ENCODE measurements around the gene SLC12A1.

SLC12A1 gene

DNA sequence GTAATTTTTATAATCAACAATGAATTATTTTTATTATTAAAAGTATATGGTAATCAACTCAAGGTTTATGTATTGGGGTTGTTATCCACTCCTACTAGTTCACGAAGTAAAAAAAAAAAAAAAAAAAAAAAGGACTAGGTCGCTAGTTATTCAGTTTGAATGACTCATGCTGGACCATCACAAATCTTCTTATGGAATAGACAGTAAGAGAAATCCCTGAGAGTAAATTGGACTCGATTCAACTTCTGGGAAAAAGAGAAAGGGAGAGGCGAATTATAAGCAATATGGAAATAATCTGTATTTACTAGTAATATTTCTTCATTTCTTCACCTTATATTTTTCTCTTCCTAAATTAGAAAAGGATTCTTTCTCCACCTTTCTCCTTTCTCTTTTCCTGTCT is 30.0 kb upstream of the SLC12A1 start:
- Histone ChIP-seq H2AFZ (ENCODE audit: low read depth, low read length) (no peak overlapping the region), H3K9me3 (ENCODE audit: insufficient read depth, low read length, severe bottlenecking) (peaks cover 5% of the 10 kb centered on the region), H3K79me2 (ENCODE audit: insufficient read depth, low read length) (peaks cover 29% of the 10 kb centered on the region), H3K9ac (ENCODE audit: low read depth, low read length) (no peak overlapping the region), H3K4me3 (ENCODE audit: low read depth in 1 of 2, low read length in 2 of 2) (no peak overlapping the region), H3K27ac (ENCODE audit: low read length) (no peak overlapping the region), H3K4me2 (ENCODE audit: insufficient read depth, low read length) (no peak overlapping the region), H3K27me3 (ENCODE audit: insufficient read depth, low read length, poor library complexity) (no peaks in the 10 kb centered on the region), H3K36me3 (ENCODE audit: insufficient read depth, low read length) (no peaks in the 10 kb centered on the region), H4K20me1 (ENCODE audit: insufficient read depth, low read length) (no peaks in the 10 kb centered on the region), H3K4me1 (ENCODE audit: insufficient read depth, low read length) (peaks cover 9% of the 10 kb centered on the region; the same call in 1 of the 2 replicates)
- TF ChIP-seq EZH2 (IDR thresholded peaks at IDR 0.05; ENCODE audit: borderline replicate concordance, low read depth, low read length, severe bottlenecking): no peak
- TF ChIP-seq, protein P1, sequence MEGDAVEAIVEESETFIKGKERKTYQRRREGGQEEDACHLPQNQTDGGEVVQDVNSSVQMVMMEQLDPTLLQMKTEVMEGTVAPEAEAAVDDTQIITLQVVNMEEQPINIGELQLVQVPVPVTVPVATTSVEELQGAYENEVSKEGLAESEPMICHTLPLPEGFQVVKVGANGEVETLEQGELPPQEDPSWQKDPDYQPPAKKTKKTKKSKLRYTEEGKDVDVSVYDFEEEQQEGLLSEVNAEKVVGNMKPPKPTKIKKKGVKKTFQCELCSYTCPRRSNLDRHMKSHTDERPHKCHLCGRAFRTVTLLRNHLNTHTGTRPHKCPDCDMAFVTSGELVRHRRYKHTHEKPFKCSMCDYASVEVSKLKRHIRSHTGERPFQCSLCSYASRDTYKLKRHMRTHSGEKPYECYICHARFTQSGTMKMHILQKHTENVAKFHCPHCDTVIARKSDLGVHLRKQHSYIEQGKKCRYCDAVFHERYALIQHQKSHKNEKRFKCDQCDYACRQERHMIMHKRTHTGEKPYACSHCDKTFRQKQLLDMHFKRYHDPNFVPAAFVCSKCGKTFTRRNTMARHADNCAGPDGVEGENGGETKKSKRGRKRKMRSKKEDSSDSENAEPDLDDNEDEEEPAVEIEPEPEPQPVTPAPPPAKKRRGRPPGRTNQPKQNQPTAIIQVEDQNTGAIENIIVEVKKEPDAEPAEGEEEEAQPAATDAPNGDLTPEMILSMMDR (IDR thresholded peaks at IDR 0.05; ENCODE audit: borderline replicate concordance, extremely low read depth, low read length, poor library complexity, severe bottlenecking): no peak
- DNase-seq (no peak), ATAC-seq (ENCODE audit: insufficient read depth, low read depth) (no peak)

DNA sequence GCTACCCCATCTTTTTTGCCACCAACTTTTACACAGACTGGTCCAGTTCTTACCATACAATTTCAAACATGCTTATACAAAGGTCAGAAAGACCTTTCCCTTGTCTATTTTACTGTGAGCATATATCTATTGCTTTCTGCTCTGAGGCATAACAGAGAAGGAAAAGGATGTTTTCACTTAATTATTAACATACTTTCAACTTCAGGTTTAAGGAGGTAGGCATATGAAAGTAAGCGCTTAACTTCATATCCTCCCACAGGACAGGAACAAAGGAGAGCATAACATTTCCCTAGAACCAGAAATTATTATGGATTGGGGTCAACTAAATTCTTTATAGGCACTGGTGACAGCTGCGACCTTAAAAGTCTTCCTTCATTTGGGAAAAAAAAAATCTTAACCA is 29.1 kb upstream of the SLC12A1 start:
- no peaks in the 10 kb centered on the region for H3K36me3 ChIP-seq (ENCODE audit: insufficient read depth, low read length)
- peaks cover 9% of the 10 kb centered on the region; the same call in 1 of the 2 replicates for H3K4me1 ChIP-seq (ENCODE audit: insufficient read depth, low read length)
- no peak for ATAC-seq (ENCODE audit: insufficient read depth, low read depth)
- peaks cover 29% of the 10 kb centered on the region for H3K79me2 ChIP-seq (ENCODE audit: insufficient read depth, low read length)
- no peak overlapping the region for H2AFZ ChIP-seq (ENCODE audit: low read depth, low read length)
- H3K27ac ChIP-seq (ENCODE audit: low read length): no peak overlapping the region
- H3K4me2 ChIP-seq (ENCODE audit: insufficient read depth, low read length): peak overlapping the region; percentile 64
- no peaks in the 10 kb centered on the region for H4K20me1 ChIP-seq (ENCODE audit: insufficient read depth, low read length)
- TF ChIP-seq EZH2 (IDR thresholded peaks at IDR 0.05; ENCODE audit: borderline replicate concordance, low read depth, low read length, severe bottlenecking): no peak
- TF ChIP-seq, protein P1 (IDR thresholded peaks at IDR 0.05; ENCODE audit: borderline replicate concordance, extremely low read depth, low read length, poor library complexity, severe bottlenecking): no peak
- peak overlapping the region; percentile 23 to 58; a peak in 3 of 4 replicates for H3K4me3 ChIP-seq (ENCODE audit: low read depth in 1 of 2, low read length in 2 of 2)
- DNase-seq: no peak
- H3K9me3 ChIP-seq (ENCODE audit: insufficient read depth, low read length, severe bottlenecking): peaks cover 5% of the 10 kb centered on the region
- peak overlapping the region; percentile 53 for H3K9ac ChIP-seq (ENCODE audit: low read depth, low read length)
- H3K27me3 ChIP-seq (ENCODE audit: insufficient read depth, low read length, poor library complexity): no peaks in the 10 kb centered on the region

DNA sequence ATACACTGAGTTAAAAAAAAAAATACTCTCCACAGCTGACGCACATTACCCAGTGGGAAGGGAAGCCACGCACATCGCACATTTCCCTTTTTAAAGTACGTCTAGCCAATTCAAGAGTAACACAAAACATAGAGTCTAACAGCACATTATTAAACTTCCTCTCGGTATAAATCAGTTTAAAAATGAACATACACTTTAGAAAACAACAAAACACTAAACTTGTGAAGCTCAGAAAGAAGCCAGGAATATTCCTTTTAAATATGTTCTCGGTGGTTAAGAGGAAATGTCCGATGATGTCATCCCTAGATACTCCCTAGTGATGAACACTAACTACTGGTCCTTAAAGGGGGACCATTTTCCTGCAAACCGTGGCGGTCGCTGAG is 28.7 kb upstream of the SLC12A1 start:
- no peaks in the 10 kb centered on the region for H4K20me1 ChIP-seq (ENCODE audit: insufficient read depth, low read length)
- peak overlapping the region; percentile 46; the same call in 1 of the 2 replicates for H3K27ac ChIP-seq (ENCODE audit: low read length)
- H3K9ac ChIP-seq (ENCODE audit: low read depth, low read length): peak overlapping the region; percentile 53
- peaks cover 9% of the 10 kb centered on the region; the same call in 1 of the 2 replicates for H3K4me1 ChIP-seq (ENCODE audit: insufficient read depth, low read length)
- H3K9me3 ChIP-seq (ENCODE audit: insufficient read depth, low read length, severe bottlenecking): peaks cover 5% of the 10 kb centered on the region
- no peak for TF ChIP-seq EZH2 (IDR thresholded peaks at IDR 0.05; ENCODE audit: borderline replicate concordance, low read depth, low read length, severe bottlenecking)
- TF ChIP-seq, protein P1 (IDR thresholded peaks at IDR 0.05; ENCODE audit: borderline replicate concordance, extremely low read depth, low read length, poor library complexity, severe bottlenecking): no peak
- H3K4me2 ChIP-seq (ENCODE audit: insufficient read depth, low read length): peak overlapping the region; percentile 64
- H3K36me3 ChIP-seq (ENCODE audit: insufficient read depth, low read length): no peaks in the 10 kb centered on the region
- no peak for DNase-seq
- H2AFZ ChIP-seq (ENCODE audit: low read depth, low read length): 0 out of 2 replicates have a peak overlapping the region, but pooled peaks have one; percentile 25
- H3K79me2 ChIP-seq (ENCODE audit: insufficient read depth, low read length): peaks cover 29% of the 10 kb centered on the region
- ATAC-seq (ENCODE audit: insufficient read depth, low read depth): peak; percentile 67
- no peaks in the 10 kb centered on the region for H3K27me3 ChIP-seq (ENCODE audit: insufficient read depth, low read length, poor library complexity)
- peak overlapping the region; percentile 23 to 58; a peak in 3 of 4 replicates for H3K4me3 ChIP-seq (ENCODE audit: low read depth in 1 of 2, low read length in 2 of 2)
